NCI-H774 (cell line): Measurements from ENCODE around the gene DDX23.
"Not testable (repeated sequence)": the region's sequence is repeated elsewhere in the genome, so short reads cannot be mapped to it uniquely, and the experiment has no call there.

Experiments used
- DNase-seq: peaks from one replicate; lab custom pipeline; 2025; lab: John Stamatoyannopoulos, UW

The DDX23 gene

GRCh38 chr12:48862760-48863159 lies 10.8 kb upstream of the DDX23 start:
- no peak for DNase-seq

- DNase-seq, result no peak
Observed at GRCh38 chr12:48861111-48861510, 9.1 kb upstream of the DDX23 start.

DNA sequence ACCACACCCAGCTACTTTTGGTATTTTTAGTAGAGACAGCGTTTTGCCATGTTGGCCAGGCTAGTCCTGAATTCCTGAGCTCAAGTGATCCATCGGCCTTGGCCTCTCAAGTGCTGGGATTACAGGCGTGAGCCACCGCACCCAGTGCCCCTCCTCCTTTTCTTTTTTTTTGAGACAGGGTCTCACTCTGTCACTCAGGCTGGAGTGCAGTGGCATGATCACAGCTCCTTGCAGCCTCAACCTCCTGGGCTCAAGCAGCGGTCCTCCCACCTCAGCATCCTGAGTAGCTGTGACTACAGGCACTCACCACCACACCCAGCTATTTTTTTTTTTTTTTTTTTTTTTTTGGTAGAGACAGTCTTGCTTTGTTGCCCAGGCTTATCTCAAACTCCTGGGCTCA lies 8.3 kb upstream of the DDX23 start:
- DNase-seq, result not testable (repeated sequence)

DNA sequence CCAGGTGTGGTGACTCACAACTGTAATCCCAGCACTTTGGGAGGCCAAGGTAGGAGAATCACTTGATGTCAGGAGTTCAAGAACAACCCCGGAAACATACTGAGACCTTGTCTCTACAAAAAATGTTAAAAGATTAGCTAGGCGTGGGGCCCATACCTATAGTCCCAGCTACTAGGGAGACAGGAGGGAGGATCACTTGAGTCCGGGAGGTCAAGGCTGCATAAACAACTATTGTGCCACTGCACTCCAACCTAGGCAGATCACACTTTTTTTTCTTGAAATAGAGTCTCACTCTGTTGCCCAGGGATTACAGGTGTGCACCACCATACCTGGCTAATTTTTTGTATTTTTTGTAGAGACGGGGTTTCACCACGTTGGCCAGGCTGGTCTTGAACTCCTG lies 7.6 kb upstream of the DDX23 start:
- DNase-seq, result no peak

GRCh38 chr12:48858043-48858442 lies 6.1 kb upstream of the DDX23 start:
- DNase-seq, result no peak

DNA sequence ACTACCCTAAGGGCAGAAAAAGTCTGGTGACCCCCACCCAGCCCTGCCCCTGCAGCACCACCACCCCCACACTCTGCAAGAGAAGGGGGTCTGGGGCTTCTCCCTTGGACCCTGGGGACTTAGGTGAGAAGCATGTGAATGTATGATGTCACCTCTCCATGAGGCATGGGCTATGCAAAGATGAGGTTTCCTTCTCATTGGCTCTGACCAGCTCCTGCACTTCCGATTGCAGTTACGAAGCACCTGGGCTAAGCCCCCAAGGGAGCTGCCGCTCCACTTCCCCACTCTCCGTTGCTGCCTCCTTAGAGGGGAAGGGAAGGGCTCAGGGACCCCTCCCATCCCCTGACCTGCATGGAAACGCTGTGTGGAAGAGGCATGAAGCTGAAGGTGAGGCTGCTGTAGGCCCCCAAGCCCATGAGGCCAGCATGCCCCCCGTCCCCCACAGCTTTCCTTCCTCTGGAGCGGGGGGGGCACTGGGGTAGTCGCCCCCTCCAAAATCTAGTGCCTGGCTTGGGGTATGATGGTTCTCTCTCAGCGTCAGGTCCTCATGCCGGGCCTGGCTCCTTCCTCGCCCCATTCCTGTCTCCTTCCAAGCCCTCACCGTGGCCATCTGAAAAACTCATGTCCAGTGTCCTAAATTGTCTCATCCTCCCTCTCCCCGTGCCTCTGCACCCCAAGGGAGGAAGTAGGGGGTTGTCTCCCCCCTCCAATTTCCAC lies 5.5 kb upstream of the DDX23 start:
- no peak for DNase-seq

DNA sequence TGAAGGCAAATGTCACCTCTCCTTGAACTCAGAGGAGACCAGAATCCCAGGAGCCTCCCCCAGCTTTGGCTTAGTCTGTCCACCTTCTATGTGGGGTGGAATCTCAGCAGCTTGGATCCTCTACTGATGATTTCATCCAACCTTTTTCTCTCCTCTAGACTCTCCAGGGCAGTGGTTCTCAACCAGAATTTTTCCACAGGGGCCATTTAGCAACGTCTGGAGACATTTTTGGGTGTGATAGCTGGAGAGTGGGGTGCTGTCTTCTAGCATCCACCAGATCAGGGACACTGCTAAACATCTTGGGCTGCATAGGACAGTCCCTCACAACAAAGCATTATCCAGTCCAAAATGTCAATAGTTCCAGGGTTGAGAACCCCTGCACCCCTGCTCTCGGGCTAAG lies 4.4 kb upstream of the DDX23 start:
- no peak for DNase-seq

DNA sequence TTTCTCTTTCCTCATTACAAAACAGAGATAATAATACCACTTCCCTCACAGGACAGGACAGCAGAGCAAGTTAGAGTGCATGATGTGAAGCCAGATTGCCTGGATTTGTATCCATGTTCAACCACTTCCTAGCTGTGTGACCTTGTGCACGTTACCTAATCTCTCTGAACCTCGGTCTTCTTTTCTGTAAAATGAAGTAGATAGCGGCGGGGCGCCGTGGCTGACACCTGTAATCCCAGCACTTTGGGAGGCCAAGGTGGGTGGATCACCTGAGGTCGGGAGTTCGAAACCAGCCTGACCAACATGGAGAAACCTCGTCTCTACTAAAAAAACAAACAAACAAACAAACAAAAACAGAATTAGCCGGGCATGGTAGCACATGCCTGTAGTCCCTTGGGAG lies 3.0 kb upstream of the DDX23 start:
- not testable (repeated sequence) for DNase-seq

DNA sequence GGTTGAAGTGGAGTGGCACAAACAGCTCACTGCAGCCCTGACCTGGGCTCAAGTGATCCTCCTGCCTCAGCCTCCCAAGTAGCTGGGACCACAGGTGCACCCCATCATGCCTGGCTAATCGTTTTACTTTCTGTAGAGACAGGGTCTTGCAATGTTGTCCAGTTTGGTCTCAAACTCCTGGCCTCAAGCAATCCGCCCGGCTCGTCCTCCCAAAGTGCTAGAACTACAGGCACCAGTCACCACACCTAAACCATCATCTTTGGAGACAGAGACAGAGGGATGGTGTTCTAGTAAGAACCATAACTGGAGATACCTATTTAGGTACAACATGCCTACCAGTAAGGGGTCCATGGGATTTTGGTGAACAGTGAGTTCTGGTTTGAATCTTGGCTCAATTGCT lies 2.5 kb upstream of the DDX23 start:
- no peak for DNase-seq

GRCh38 chr12:48852734-48853688 lies 1.0 kb upstream of the DDX23 start:
- peak; percentile 88 for DNase-seq

DNA sequence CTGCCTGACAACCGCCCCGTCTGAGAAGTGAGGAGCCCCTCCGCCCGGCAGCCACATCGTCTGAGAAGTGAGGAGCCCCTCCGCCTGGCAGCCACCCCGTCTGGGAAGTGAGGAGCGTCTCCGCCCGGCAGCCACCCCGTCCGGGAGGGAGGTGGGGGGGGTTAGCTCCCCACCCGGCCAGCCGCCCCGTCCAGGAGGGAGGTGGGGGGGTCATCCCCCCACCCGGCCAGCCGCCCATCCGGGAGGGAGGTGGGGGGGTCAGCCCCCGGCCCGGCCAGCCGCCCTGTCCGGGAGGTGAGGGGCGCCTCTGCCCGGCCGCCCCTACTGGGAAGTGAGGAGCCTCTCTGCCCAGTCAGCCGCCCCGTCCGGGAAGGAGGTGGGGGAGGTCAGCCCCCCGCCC lies 9.9 kb downstream of the DDX23 start:
- DNase-seq, result not testable (repeated sequence)

DNA sequence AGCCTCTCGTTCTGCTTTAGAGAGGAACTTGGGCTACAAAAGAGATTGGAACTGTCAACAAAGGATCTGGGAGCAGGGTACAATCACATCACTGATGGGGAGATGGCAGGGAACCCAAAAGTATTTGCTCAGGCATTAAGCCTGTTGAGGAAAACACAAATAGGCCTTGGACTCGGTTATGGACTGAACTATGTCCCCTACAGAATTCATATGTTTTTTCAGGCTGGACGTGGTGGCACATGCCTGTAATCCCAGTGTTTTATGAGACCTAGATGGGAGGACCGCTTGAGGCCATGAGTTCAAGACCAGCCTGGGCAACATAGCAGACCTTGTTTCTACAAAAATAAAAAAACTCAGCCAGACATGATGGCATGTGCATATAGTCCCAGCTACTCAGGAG lies 13.9 kb downstream of the DDX23 start:
- no peak for DNase-seq

- DNase-seq, result no peak
Observed at GRCh38 chr12:48832321-48833060, 19.5 kb downstream of the DDX23 start.

GRCh38 chr12:48831257-48831656 lies 20.7 kb downstream of the DDX23 start:
- no peak for DNase-seq

DNA sequence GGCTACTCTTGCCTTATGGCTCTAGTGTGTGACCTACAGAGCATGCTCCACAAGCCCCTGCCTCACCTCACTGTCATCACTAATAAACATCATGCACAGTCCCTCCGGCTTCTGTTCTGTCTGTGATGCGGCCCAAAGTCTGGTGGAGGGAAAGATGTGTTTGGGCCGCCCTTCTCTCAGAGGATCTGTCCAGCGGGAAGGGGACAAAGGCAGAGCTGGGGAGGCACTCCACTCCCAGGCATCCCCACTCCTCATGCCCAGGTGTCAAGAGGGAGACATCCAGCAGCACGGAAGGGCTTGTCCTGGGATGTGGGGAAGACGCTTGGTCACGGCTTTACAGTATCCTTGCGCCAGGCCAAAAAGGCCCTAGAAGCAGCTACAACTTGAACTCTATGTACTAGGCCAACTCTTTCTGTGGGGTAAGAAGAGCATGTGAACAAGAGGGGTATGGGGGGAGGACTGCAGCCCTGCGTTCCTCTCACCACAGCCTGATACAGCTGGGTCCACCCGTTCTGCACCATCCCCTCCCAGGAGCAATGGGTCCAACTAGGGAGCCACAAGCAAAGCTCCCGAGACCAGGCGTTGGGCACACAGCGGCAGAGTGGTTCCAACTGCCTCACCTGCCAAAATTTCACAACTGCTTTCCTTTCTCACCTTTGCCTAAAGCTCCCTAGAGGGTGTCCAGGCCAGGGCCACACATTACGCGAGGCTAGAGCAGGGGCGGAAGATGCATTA lies 23.0 kb downstream of the DDX23 start:
- DNase-seq, result no peak

- no peak for DNase-seq
Observed at GRCh38 chr12:48828293-48828692, 23.7 kb downstream of the DDX23 start.

- DNase-seq, result no peak
Observed at GRCh38 chr12:48827513-48828096, 24.4 kb downstream of the DDX23 start.

DNA sequence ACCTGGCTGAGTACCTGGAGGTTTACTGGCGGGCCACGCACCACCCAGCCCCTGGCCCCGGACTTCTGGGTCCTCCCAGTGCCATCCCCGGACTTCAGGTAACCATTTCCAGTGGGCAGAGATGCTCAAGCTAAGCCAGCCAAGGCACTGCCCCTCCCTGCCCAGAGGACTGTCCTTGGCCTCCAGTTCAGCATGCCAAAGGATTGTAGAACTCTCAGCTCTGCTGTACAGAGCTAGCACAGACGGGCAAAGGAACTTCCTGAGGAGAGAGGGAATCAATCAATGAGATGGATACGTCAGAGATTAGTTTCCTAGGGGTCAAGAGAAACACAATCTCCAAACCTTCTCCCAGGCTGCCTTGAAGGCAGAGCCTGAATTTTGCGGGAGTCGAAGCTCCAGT lies 24.9 kb downstream of the DDX23 start:
- no peak for DNase-seq

- DNase-seq, result no peak
Observed at GRCh38 chr12:48826209-48826855, 25.6 kb downstream of the DDX23 start.

DNA sequence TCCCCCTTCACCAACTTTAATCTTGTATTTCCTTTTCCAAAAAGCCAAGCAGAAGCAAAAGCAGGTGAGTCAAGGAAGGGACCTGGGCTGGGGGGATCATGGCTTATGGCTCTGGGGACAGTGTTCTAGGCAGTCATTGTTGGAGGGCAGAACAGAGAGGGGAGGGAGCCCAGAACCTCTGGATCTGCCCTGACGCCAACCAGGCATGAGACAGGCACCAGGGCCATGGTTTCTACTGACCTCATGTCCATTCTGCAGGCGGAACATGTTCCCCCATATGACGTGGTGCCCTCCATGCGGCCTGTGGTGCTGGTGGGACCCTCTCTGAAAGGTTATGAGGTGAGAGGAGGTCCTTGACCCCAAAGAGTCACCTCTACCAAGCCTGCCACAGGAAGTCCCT lies 27.1 kb downstream of the DDX23 start:
- DNase-seq, result no peak

- DNase-seq, result peak; percentile 19
Observed at GRCh38 chr12:48824112-48824511, 27.9 kb downstream of the DDX23 start.
